Neural cell (in vitro differentiated cells): ENCODE measurements around the gene MARK2. TPM values are rescaled to one million over a fixed set of nuclear protein-coding genes. Genes with fewer than 3 reads are reported as not detected.

Source experiments
- H2AFZ ChIP-seq: fragments of 200-600, 300-800 bp; sonication (generic), shearing (Covaris generic); 2 replicates; pipeline ENCODE4 v1.6.0; 2014; ENCODE audit warnings: low read depth, mild to moderate bottlenecking, antibody characterized with exemption, low read length, moderate library complexity
- H3F3A ChIP-seq: fragments of 200-600 bp; shearing (Covaris generic); 2 replicates; pipeline ENCODE4 v1.6.1; 2016; ENCODE audit warnings: mild to moderate bottlenecking, moderate library complexity, mixed read lengths, antibody characterized with exemption, low read length; ENCODE audit not compliant: insufficient read depth, poor library complexity, severe bottlenecking
- H3K27ac ChIP-seq: fragments of 200-600, 300-800 bp; sonication (generic), shearing (Covaris generic); 2 replicates; pipeline ENCODE4 v1.5.1; 2014; ENCODE audit warnings: mild to moderate bottlenecking, low read length, moderate library complexity
- H3K27me3 ChIP-seq: fragments of 300-800, 200-600 bp; sonication (generic), shearing (Covaris generic); 2 replicates; pipeline ENCODE4 v1.6.0; 2014; ENCODE audit warnings: mild to moderate bottlenecking, low read depth, low read length, moderate library complexity; ENCODE audit not compliant: insufficient read depth
- H3K36me3 ChIP-seq: fragments of 300-800, 200-600 bp; sonication (generic), shearing (Covaris generic); 2 replicates; pipeline ENCODE4 v1.5.1; 2014; ENCODE audit warnings: mild to moderate bottlenecking, antibody characterized with exemption, low read length, moderate library complexity; ENCODE audit not compliant: insufficient read depth
- H3K4me2 ChIP-seq: fragments of 300-800, 200-600 bp; sonication (generic), shearing (Covaris generic); 2 replicates; pipeline ENCODE4 v1.6.0; 2014; ENCODE audit warnings: mild to moderate bottlenecking, low read length
- H3K4me3 ChIP-seq: fragments of 300-800, 200-600 bp; sonication (generic), shearing (Covaris generic); 2 replicates; pipeline ENCODE4 v1.5.1; 2014; ENCODE audit warnings: mild to moderate bottlenecking, low read length, moderate library complexity
- H3K79me2 ChIP-seq: fragments of 200-600 bp; shearing (Covaris generic); replicated peaks from 2 replicates; pipeline ENCODE4 v1.6.0; 2014; ENCODE audit warnings: mild to moderate bottlenecking, low read length, moderate library complexity; ENCODE audit not compliant: insufficient read depth
- H3K9ac ChIP-seq: fragments of 300-800, 200-600 bp; sonication (generic), shearing (Covaris generic); 2 replicates; pipeline ENCODE4 v1.6.1; 2016; ENCODE audit warnings: mild to moderate bottlenecking, low read length, mixed read lengths
- H3K9me2 ChIP-seq: fragments of 200-600 bp; shearing (Covaris generic); 2 replicates; pipeline ENCODE4 v1.6.1; 2016; ENCODE audit warnings: mild to moderate bottlenecking, low read length, mixed read lengths; ENCODE audit not compliant: insufficient read depth
- H3K9me3 ChIP-seq: fragments of 200-600, 300-800 bp; sonication (generic), shearing (Covaris generic); 2 replicates; pipeline ENCODE4 v1.6.1; 2016; ENCODE audit warnings: mild to moderate bottlenecking, mixed run types, low read length, moderate library complexity, mixed read lengths
- H4K20me1 ChIP-seq: fragments of 200-600 bp; shearing (Covaris generic); 2 replicates; pipeline ENCODE4 v1.6.1; 2016; ENCODE audit warnings: mild to moderate bottlenecking, mixed run types; ENCODE audit not compliant: insufficient read depth
- CTCF ChIP-seq: fragments of 450-650 bp; IDR thresholded peaks from 2 replicates; pipeline ENCODE4 v1.5.1; 2014; ENCODE audit warnings: antibody characterized with exemption, mild to moderate bottlenecking, moderate library complexity; ENCODE audit not compliant: poor library complexity, severe bottlenecking
- EP300 ChIP-seq: fragments of 450-650 bp; conservative IDR thresholded peaks from 2 replicates; pipeline ENCODE4 v1.6.1; 2014; ENCODE audit warnings: antibody characterized with exemption, mild to moderate bottlenecking, moderate library complexity; ENCODE audit not compliant: poor library complexity, severe bottlenecking
- EZH2 ChIP-seq: fragments of 200-600, 300-800 bp; shearing (Covaris generic), sonication (generic); IDR thresholded peaks from 2 replicates; pipeline ENCODE4 v1.6.1; 2014; ENCODE audit warnings: antibody characterized with exemption, low read length, borderline replicate concordance, mild to moderate bottlenecking; ENCODE audit not compliant: insufficient read depth, poor library complexity, severe bottlenecking
- MXI1 ChIP-seq: fragments of 450-650 bp; conservative IDR thresholded peaks from 2 replicates; pipeline ENCODE4 v1.6.1; 2014; ENCODE audit warnings: antibody characterized with exemption, mild to moderate bottlenecking; ENCODE audit not compliant: poor library complexity, severe bottlenecking
- POLR2AphosphoS5 ChIP-seq: IDR thresholded peaks from 2 replicates; pipeline ENCODE4 v1.6.1; 2012
- RAD21 ChIP-seq: fragments of 450-650 bp; conservative IDR thresholded peaks from 2 replicates; pipeline ENCODE4 v1.6.1; 2014; ENCODE audit warnings: antibody characterized with exemption, mild to moderate bottlenecking, moderate library complexity
- SMC3 ChIP-seq: fragments of 450-650 bp; conservative IDR thresholded peaks from 2 replicates; pipeline ENCODE4 v1.6.1; 2014; ENCODE audit warnings: antibody characterized with exemption, mild to moderate bottlenecking, moderate library complexity; ENCODE audit not compliant: poor library complexity
- TAF1 ChIP-seq: IDR thresholded peaks from 2 replicates; pipeline ENCODE4 v1.6.1; 2012; ENCODE audit warnings: low read depth
- polyA plus RNA-seq: library from polyadenylated mRNA; depleted of rRNA; stranded (reverse); fragments of >200 nt; gene quantifications from 2 replicates; pipeline ENCODE4 v1.2.3, GENCODE V29; 2014
- TF ChIP-seq, protein P1 (sequence below): IDR thresholded peaks from 2 replicates; pipeline ENCODE4 v1.6.1; 2012; ENCODE audit warnings: borderline replicate concordance

MARK2 gene
- polyA plus RNA-seq, 1 donor from 2014 or later, result 11.3 TPM

DNA sequence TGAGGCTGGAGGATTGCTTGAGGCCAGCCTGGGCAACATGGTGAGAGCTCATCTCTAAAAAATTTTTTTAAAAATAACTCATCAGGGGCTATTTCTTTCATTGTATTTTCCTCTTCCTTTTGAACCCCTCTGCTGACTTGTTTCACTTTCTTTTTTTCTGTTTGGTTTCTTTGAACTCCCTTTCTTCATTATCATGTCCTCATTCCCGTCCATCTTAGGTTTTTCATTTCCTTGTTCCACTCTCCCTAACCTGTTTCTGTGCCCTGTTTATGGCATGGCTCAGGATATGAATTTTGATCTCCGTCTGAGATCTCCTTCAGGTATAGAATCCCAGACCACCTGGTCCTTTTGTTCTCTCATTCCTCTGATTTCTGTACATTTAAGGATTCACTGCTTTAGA is 12.5 kb downstream of the MARK2 start:
- Histone ChIP-seq H3K9me2 (no peaks in the 10 kb centered on the region), H3K27me3 (no peaks in the 10 kb centered on the region), H3K9ac (no peak overlapping the region), H3F3A (no peaks in the 10 kb centered on the region), H3K4me3 (no peak overlapping the region), H3K27ac (no peak overlapping the region), H3K4me2 (no peak overlapping the region), H3K79me2 (peaks cover 34% of the 10 kb centered on the region), H3K36me3 (no peaks in the 10 kb centered on the region), H4K20me1 (no peaks in the 10 kb centered on the region), H3K9me3 (no peaks in the 10 kb centered on the region), H2AFZ (no peak overlapping the region)
- TF ChIP-seq POLR2AphosphoS5 (no peak), CTCF (no peak), MXI1 (no peak)

GRCh38 chr11:63853476-63853875 is 14.6 kb downstream of the MARK2 start:
- no peak overlapping the region for H3K27ac ChIP-seq
- H3K9me2 ChIP-seq, result no peaks in the 10 kb centered on the region
- H2AFZ ChIP-seq, result no peak overlapping the region
- TF ChIP-seq TAF1 (no peak), EZH2 (no peak), EP300 (no peak)
- no peaks in the 10 kb centered on the region for H3K27me3 ChIP-seq
- no peak overlapping the region for H3K4me3 ChIP-seq
- no peak overlapping the region for H3K9ac ChIP-seq
- peaks cover 33% of the 10 kb centered on the region for H3K79me2 ChIP-seq
- no peaks in the 10 kb centered on the region for H3K9me3 ChIP-seq
- no peaks in the 10 kb centered on the region for H3F3A ChIP-seq
- no peaks in the 10 kb centered on the region for H4K20me1 ChIP-seq
- H3K4me2 ChIP-seq, result no peak overlapping the region
- no peaks in the 10 kb centered on the region for H3K36me3 ChIP-seq

DNA sequence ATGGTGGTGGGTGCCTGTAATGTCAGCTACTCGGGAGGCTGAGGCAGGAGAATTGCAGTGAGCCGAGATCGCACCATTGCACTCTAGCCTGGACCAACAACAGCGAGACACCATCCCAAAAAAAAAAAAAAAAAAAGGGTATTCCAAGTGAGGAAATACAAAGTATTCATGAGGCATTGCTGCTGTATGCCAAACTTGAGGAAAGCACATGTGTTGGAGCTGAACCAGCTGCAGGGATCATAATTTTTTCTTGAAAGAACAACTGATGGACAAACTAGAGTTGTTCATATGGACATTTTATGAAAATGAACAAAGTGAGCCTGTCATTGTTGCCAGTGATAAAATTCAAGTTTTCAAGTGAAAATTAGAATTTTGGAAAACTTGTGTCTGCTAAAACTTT is 15.8 kb downstream of the MARK2 start:
- Histone ChIP-seq H3K27ac (no peak overlapping the region), H3K4me2 (no peak overlapping the region), H3K9ac (no peak overlapping the region), H3K79me2 (peaks cover 24% of the 10 kb centered on the region), H3K27me3 (no peaks in the 10 kb centered on the region), H3K9me2 (no peaks in the 10 kb centered on the region), H4K20me1 (no peaks in the 10 kb centered on the region), H2AFZ (no peak overlapping the region), H3F3A (no peaks in the 10 kb centered on the region), H3K9me3 (no peaks in the 10 kb centered on the region), H3K4me3 (no peak overlapping the region), H3K36me3 (no peaks in the 10 kb centered on the region)
- TF ChIP-seq, protein P1, sequence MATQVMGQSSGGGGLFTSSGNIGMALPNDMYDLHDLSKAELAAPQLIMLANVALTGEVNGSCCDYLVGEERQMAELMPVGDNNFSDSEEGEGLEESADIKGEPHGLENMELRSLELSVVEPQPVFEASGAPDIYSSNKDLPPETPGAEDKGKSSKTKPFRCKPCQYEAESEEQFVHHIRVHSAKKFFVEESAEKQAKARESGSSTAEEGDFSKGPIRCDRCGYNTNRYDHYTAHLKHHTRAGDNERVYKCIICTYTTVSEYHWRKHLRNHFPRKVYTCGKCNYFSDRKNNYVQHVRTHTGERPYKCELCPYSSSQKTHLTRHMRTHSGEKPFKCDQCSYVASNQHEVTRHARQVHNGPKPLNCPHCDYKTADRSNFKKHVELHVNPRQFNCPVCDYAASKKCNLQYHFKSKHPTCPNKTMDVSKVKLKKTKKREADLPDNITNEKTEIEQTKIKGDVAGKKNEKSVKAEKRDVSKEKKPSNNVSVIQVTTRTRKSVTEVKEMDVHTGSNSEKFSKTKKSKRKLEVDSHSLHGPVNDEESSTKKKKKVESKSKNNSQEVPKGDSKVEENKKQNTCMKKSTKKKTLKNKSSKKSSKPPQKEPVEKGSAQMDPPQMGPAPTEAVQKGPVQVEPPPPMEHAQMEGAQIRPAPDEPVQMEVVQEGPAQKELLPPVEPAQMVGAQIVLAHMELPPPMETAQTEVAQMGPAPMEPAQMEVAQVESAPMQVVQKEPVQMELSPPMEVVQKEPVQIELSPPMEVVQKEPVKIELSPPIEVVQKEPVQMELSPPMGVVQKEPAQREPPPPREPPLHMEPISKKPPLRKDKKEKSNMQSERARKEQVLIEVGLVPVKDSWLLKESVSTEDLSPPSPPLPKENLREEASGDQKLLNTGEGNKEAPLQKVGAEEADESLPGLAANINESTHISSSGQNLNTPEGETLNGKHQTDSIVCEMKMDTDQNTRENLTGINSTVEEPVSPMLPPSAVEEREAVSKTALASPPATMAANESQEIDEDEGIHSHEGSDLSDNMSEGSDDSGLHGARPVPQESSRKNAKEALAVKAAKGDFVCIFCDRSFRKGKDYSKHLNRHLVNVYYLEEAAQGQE, result no peak
- TF ChIP-seq SMC3 (no peak), EZH2 (no peak), MXI1 (no peak), TAF1 (no peak), POLR2AphosphoS5 (no peak), CTCF (no peak), RAD21 (no peak), EP300 (no peak)
